Measurements from ENCODE around the gene SRR.
A peak's percentile ranks its signal among the peaks of the same experiment; 100 is the strongest.
"Not testable (repeated sequence)": the region's sequence is repeated elsewhere in the genome, so short reads cannot be mapped to it uniquely, and the experiment has no call there.

Gene SRR, protein sequence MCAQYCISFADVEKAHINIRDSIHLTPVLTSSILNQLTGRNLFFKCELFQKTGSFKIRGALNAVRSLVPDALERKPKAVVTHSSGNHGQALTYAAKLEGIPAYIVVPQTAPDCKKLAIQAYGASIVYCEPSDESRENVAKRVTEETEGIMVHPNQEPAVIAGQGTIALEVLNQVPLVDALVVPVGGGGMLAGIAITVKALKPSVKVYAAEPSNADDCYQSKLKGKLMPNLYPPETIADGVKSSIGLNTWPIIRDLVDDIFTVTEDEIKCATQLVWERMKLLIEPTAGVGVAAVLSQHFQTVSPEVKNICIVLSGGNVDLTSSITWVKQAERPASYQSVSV

DNA sequence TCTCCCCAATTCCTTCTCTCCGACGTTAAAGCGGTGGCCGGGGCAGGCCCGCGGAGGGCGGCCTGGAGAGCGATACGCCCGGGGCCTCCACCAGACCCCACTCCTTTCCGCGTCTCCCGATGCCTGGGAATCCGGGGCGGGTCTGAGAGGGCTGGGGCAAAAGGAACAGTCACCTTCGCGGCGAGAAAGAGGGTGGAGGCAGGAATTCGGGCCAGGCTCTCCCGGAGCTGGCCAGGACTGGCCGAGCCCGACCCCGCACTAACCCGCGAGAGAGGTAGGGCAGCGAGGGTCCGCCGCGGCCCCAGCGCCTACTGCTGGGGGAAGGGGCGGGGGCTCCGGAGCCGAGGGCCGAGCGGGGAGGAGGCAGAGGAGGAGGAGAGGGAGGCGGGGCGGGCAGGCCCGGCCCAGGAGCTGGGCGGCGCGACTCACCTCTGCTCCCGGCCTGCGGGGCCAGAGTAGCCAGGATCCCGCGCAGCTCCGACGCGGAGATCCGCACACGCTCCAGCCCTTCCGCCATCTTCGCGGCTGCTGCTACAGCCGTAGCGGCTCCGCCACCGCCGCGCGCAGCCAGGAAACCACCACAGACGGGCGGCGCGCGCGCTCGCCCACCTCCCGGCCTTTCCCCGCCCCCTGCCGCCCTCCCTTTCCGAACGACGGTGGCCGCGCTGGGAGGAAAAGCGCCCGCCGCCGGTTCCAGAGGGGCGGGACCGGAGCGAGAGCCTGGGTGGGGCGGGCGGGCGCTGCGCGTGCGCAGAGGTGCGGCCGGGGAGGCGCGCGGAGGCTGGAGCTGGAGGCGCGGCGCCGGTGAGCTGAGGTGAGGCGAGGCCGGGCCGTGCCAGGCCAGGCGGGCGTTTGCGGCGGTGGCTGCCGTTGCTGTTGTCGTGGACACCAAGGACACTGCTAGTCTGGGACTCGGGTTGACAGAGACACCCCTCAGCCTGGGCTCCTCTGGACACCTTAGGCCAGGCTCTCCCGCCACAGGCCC lies at the start of gene SRR, which contains the start of gene SMG6:
Gene SRR, plus strand, starts transcription at position 747 of the 985 bp plus-strand sequence. CDS start 11,611 bp downstream, outside the sequence.
Gene SMG6, minus strand, starts transcription at position 582 of the 985 bp plus-strand sequence. Its CDS starts 65 bp downstream, at position 517.
- H3K4me1 Mint-ChIP-seq, result peaks cover 41% of the 10 kb centered on the region
- peak within 1 kb of the TSS; percentile 88 for H3K4me3 Mint-ChIP-seq
- peak within 1 kb of the TSS; percentile 76 for H3K27ac Mint-ChIP-seq
- ATAC-seq, result peak; percentile 89
- no peaks in the 10 kb centered on the region for H3K9me3 Mint-ChIP-seq
- H3K27me3 Mint-ChIP-seq, result peaks cover 1% of the 10 kb centered on the region
- DNase-seq, result peak; percentile 96
- H3K36me3 Mint-ChIP-seq (ENCODE audit: low read depth), result peaks cover 21% of the 10 kb centered on the region

DNA sequence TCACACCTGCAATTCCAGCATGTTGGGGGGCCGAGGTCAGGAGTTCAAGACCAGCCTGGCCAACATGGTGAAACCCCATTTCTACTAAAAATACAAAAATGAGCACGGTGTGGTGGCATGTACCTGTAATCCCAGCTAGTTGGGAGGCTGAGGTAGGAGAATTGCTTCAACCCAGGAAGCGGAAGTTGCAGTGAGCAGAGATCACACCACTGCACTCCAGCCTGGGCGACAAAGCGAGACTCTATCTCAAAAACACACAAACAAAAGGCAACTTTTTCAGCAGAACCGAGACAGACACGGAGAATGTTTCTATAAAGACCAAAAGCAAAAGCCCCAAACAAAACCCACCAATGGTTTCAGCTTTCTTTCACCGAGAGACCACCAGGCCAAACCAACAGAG lies 44.9 kb upstream of the SRR start:
- H3K27me3 Mint-ChIP-seq, ATAC-seq, H3K9me3 Mint-ChIP-seq, DNase-seq: not testable (repeated sequence)
- Mint-ChIP-seq H3K4me1 (peaks cover 73% of the 10 kb centered on the region), H3K27ac (peak overlapping the region; percentile 95), H3K36me3 (ENCODE audit: low read depth) (peaks cover 42% of the 10 kb centered on the region), H3K4me3 (peak overlapping the region; percentile 69)

DNA sequence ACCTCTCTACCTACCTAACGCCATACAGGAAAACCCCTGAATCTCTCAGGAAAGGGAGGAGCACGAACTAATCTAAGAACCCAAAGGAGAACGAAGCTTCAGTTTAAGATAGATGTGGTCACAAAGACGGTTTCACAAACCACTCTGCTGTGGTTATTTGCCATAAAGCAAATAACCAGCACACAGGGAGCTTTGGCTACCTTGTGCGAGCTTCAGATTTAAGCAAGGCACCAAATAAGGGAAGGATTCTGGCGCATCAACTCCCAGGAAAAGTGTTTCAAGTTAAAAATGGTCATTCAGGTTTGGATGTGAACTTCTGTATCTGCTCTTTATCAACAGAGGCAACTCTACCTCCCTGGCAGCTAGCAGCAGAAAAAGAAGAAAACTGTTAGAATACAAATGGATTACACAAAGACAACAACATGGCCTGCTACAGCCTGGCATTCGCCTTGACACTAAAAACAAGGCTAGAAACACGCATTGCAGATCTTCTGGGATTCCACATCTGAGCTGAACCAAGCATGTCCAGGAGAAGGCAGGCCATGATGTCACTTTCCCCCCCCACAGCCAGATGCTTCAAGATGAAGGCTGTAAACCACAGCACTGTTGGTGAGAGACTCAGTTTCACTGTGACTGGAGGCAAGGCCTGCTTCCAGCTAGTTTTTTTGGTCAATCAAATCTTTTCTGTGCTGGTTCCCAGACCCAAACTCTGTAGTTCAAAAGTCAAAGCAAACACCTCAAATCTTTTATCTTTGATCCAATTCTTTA lies 43.8 kb upstream of the SRR start:
- Mint-ChIP-seq H3K36me3 (ENCODE audit: low read depth) (peaks cover 37% of the 10 kb centered on the region), H3K27ac (peak overlapping the region; percentile 95), H3K4me1 (peaks cover 73% of the 10 kb centered on the region), H3K27me3 (no peaks in the 10 kb centered on the region), H3K9me3 (no peaks in the 10 kb centered on the region), H3K4me3 (peak overlapping the region; percentile 69)
- peak; percentile 80 for DNase-seq
- ATAC-seq, result peak; percentile 83

DNA sequence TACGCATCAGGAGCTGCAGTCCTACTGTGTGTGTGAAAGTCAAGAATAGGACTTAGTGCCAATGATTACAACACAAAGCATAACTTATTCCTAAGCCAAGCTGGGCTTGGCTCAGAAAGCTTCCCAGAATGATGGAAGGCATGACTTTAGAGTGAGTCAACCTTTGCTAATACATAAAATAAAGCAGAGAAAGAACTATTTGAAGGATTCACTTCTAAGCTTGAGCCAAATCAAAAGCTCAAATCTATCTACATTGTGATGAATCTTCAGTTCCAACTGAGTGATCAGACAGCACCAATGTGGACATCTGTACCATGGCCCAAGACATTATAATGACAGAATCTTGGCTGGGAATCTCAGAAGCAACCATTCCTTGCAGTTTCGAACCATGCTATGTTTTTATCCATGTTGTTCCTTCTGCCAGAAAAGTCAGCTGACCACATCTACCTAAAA lies 41.6 kb upstream of the SRR start:
- DNase-seq (no peak), ATAC-seq (no peak)
- H3K27ac Mint-ChIP-seq, result peak overlapping the region; percentile 98
- no peaks in the 10 kb centered on the region for H3K9me3 Mint-ChIP-seq
- H3K36me3 Mint-ChIP-seq (ENCODE audit: low read depth), result peaks cover 32% of the 10 kb centered on the region
- H3K27me3 Mint-ChIP-seq, result peaks cover 2% of the 10 kb centered on the region
- H3K4me1 Mint-ChIP-seq, result peaks cover 90% of the 10 kb centered on the region
- peak overlapping the region; percentile 74 for H3K4me3 Mint-ChIP-seq

DNA sequence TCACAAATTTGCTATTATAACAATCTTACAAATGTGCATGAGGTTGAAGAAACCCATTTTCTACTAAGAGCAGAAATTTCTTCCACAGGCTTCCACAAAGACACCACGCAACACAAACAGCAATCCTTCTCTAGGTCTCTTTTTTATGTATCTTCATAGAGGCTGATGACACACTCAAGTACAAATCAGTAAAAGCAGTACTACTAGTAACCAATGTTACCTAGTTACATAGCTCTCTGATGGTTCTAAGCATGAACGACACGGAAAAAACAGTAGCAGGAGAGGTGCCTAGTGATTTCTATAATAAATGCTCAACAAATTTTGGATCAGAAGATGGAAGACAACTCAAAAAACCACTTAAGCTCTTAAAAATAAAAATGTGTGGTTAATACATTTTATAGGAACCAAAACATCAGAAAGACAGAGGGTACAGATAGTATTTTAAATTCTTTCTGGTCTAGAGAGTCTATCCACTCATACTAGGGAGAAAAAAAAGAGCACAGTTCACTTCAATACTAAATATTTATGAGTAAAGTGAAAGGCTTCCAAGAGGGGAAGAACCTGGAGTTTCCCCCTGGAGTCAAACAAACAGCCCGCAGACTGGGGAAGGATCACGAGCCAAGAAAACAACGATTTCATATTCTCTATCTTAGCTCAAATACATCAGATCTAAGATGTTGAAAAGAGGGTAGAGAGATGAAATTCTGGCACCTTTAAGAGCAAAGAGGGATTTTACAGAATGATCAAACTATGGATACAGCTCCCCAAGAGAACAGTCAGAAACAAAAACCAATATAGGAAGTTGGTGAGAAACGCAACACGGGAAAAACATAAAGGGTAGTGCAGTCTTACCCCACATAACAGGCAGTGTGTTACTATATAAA lies 40.3 kb upstream of the SRR start:
- H3K4me1 Mint-ChIP-seq, result peaks cover 96% of the 10 kb centered on the region
- peak overlapping the region; percentile 98 for H3K27ac Mint-ChIP-seq
- H3K36me3 Mint-ChIP-seq (ENCODE audit: low read depth), result peaks cover 32% of the 10 kb centered on the region
- no peaks in the 10 kb centered on the region for H3K9me3 Mint-ChIP-seq
- ATAC-seq, result peak; percentile 30
- peak overlapping the region; percentile 74 for H3K4me3 Mint-ChIP-seq
- DNase-seq, result no peak
- H3K27me3 Mint-ChIP-seq, result peaks cover 2% of the 10 kb centered on the region

DNA sequence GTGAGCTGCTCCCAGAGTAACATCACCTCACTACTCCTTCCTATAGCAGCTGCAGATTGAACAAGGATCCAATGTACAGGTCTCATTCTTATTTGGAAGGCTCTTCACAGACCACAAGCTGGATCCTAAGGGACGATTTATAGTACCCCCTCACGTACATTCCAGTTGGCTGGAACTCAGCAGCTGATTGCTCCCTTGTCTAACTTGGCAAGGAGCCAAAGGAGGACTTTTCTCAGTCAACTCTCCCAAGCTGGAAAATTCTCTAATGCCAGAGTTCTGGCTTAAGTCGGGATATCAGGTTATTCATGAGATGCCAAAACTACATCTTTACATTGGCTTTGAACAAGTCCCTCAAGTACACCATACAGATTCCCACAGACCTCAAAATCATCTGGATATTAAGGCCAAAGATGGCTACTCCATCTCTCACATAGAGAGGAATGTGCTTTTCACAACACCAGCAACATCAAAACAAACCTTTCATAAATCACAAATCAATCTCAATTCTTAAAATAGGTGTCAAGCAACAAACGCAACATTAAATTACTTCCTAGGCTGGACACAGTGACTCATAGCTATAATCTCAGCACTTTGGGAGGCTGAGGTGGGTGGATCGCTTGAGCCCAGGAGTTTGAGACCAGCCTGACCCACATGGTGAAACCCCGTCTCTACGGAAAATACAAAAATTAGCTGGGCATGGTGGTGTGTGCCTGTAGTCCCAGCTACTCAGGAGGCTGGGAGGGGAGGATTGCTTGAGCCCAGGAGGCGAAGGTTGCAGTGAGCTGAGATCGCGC lies 39.5 kb upstream of the SRR start:
- peaks cover 29% of the 10 kb centered on the region for H3K36me3 Mint-ChIP-seq (ENCODE audit: low read depth)
- DNase-seq, result no peak
- no peak for ATAC-seq
- H3K27ac Mint-ChIP-seq, result peak overlapping the region; percentile 98
- H3K9me3 Mint-ChIP-seq, result no peaks in the 10 kb centered on the region
- H3K4me1 Mint-ChIP-seq, result peaks cover 90% of the 10 kb centered on the region
- peaks cover 2% of the 10 kb centered on the region for H3K27me3 Mint-ChIP-seq
- peak overlapping the region; percentile 74 for H3K4me3 Mint-ChIP-seq

DNA sequence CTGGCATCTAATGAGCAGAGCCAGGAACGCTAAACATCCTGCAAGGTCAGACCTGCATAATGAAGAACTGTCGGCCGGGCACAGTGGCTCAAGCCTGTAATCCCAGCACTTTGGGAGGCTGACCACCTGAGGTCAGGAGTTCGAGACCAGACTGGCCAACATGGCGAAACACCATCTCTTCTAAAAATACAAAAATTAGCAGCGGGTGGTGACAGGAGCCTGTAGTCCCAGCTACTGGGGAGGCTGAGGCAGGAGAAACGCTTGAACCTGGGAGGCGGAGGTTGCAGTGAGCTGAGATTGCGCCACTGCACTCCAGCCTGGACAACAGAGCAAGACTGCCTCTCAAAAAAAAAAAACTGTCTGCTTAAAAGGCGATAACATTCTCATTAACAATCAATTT lies 38.6 kb upstream of the SRR start:
- H3K9me3 Mint-ChIP-seq, DNase-seq, ATAC-seq, H3K27me3 Mint-ChIP-seq: not testable (repeated sequence)
- Mint-ChIP-seq H3K4me3 (peak overlapping the region; percentile 74), H3K4me1 (peaks cover 90% of the 10 kb centered on the region), H3K27ac (peak overlapping the region; percentile 98), H3K36me3 (ENCODE audit: low read depth) (peaks cover 37% of the 10 kb centered on the region)

DNA sequence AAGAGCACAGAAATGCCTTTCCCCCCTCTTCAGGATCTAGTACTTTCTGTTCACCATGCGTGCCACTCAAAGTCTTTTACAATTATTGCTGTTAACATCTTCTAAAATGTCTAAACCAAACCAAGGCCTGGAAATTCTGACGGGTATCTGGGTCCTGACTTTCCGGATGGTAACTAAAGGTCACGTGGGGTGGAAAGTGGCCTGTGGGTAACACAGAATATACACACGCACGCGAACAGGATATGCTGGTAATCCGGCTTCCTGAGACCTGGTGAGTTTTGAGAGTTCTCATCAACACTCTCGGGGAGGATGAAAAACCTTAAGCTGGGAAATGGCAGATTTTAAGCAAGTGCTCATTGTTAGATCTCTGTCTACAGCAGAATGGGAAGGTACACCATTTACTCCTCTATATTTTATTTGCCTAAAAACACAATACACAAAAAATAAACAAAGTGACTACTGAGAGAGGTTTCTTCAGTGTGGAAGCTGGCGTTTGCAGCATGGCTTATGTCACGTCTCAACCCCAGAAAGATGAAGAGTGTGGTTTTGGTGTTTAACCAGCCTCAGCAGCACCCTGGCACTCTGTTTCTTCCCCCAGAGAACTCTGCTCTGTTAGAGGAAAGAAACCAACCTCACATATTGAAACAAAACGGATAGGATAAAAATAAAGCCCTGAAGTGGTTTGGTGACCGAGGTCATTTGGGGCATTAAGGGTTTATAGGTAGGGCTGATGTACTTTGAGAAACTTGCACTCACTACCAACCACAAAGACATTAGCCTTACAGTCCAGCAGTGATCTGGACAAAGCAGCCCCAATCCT lies 37.5 kb upstream of the SRR start:
- Mint-ChIP-seq H3K4me3 (peak overlapping the region; percentile 74), H3K36me3 (ENCODE audit: low read depth) (peaks cover 43% of the 10 kb centered on the region), H3K27ac (peak overlapping the region; percentile 98), H3K27me3 (peaks cover 2% of the 10 kb centered on the region), H3K9me3 (no peaks in the 10 kb centered on the region), H3K4me1 (peaks cover 90% of the 10 kb centered on the region)
- DNase-seq, result peak; percentile 82
- peak; percentile 83 for ATAC-seq

DNA sequence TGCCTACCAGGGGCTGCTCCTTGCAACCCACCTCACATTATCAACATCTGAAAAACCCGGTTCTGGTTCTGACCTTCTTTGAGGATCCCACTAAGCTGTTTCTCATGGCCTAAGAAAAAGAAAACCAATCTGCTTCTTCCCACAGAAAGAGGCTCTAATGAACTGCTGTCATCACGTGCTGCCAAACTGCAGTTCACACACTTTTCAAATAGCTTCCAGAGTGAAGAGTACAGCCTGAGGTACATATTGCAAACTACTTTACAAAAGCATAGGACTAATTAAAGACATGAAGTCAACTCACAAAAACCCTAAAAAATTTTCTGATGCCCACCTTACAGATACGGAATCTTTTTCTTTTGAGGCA lies 36.9 kb upstream of the SRR start:
- no peak for ATAC-seq
- Mint-ChIP-seq H3K9me3 (no peaks in the 10 kb centered on the region), H3K27ac (peak overlapping the region; percentile 98), H3K36me3 (ENCODE audit: low read depth) (peaks cover 40% of the 10 kb centered on the region), H3K27me3 (peaks cover 2% of the 10 kb centered on the region), H3K4me1 (peaks cover 87% of the 10 kb centered on the region), H3K4me3 (peak overlapping the region; percentile 74)
- no peak for DNase-seq

DNA sequence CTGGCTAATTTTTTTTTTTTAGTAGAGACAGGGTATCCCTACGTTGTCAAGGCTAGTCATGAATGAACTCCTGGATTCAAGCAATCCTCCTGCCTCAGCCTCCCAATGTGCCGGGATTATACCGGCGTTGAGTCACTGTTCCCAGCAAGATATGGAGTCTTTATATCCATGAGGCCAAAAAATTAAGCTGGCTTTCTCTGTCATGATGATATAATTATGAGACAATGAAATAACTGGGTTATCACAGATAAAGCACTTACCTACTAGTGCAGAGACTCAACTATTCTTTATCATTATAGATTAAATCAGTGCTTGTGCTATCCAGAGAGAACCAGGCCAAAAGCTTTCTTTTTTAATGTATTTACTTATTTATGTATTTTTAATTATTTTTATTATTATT lies 36.4 kb upstream of the SRR start:
- H3K27me3 Mint-ChIP-seq, result peaks cover 2% of the 10 kb centered on the region
- peaks cover 87% of the 10 kb centered on the region for H3K4me1 Mint-ChIP-seq
- peak overlapping the region; percentile 74 for H3K4me3 Mint-ChIP-seq
- no peaks in the 10 kb centered on the region for H3K9me3 Mint-ChIP-seq
- DNase-seq, result no peak
- H3K27ac Mint-ChIP-seq, result peak overlapping the region; percentile 98
- ATAC-seq, result no peak
- H3K36me3 Mint-ChIP-seq (ENCODE audit: low read depth), result peaks cover 42% of the 10 kb centered on the region

DNA sequence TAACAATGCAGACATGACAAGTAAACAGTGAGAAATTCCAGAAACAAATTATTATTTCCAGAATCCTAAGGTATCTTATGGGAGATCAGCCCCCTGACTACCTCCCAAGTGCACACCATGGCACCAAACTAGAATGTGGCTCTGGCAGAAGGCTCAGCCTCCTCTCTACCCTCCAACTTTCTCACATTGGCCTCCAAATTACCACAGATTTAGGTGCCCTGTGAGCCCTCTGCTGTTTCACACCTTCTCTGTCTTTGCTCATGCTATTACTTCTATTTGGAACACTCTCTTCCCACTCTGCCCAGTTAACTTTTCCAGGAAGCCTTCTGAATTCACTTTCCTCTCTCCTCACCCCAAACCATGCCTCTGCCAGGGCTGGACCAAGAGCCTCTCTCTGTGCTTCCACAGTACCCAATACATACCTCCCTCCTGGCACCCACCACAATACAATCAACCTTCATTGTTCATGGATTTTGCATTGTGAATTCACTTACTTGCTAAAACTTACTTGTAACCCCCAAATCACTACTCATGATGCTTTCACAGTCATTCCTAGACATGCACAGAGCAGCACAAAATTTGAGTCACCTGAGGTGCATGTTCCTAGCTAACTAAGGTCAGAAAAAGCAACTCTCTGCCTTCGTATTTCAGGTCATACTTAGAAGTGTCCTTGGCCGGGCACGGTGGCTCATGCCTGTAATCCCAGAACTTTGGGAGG lies 31.6 kb upstream of the SRR start:
- H3K27ac Mint-ChIP-seq, result peak overlapping the region; percentile 86
- H3K27me3 Mint-ChIP-seq, result no peaks in the 10 kb centered on the region
- H3K4me1 Mint-ChIP-seq, result peaks cover 69% of the 10 kb centered on the region
- DNase-seq, result no peak
- ATAC-seq, result peak; percentile 78
- peak overlapping the region; percentile 27 for H3K4me3 Mint-ChIP-seq
- H3K36me3 Mint-ChIP-seq (ENCODE audit: low read depth), result peaks cover 44% of the 10 kb centered on the region
- H3K9me3 Mint-ChIP-seq, result no peaks in the 10 kb centered on the region
